ENCODE data around the gene FBXO22. TPM values are rescaled to one million over a fixed set of nuclear protein-coding genes. Genes with fewer than 3 reads are reported as not detected.

Gene FBXO22
- total RNA-seq, 1 experiment from 2014 or later: 51.4 TPM

GRCh38 chr15:75924576-75924975, 20.9 kb downstream of the FBXO22 start:
- DNase-seq: peak; percentile 66
- H3K9me2 ChIP-seq (replicated peaks; ENCODE audit: low read length): no peaks in the 10 kb centered on the region
- H3K9me3 ChIP-seq (ENCODE audit: low read length): no peaks in the 10 kb centered on the region
- peaks cover 17% of the 10 kb centered on the region for H3K4me1 ChIP-seq (ENCODE audit: insufficient read depth, low read length)
- TF ChIP-seq EZH2phosphoT487 (IDR thresholded peaks at IDR 0.05; ENCODE audit: borderline replicate concordance, low read length) (no peak), EZH2 (IDR thresholded peaks at IDR 0.05; ENCODE audit: low read length, unreplicated experiment) (no peak), CTCF (conservative IDR thresholded peaks at IDR 0.05; ENCODE audit: low read depth, low read length) (no peak)
- 0 out of 2 replicates have a peak overlapping the region, but pooled peaks have one; percentile 9 for H3K27ac ChIP-seq (ENCODE audit: low read length)
- POLR2A ChIA-PET (ENCODE audit: unreplicated experiment): no interaction called here
- H3F3A ChIP-seq (ENCODE audit: low read length, unreplicated experiment): no peaks in the 10 kb centered on the region
- no TSS peak for BruUV-seq (replicated peaks)
- ATAC-seq: peak; percentile 84
- no peak overlapping the region for H3K9ac ChIP-seq (ENCODE audit: low read length)
- intact Hi-C loops (cut with micrococcal nuclease): loop anchor here (5.0 to 10.0 kb wide), 5 partner anchors 82 to 210 kb away; partner anchors contain the start of genes TMEM266 and UBE2Q2
- peaks cover 17% of the 10 kb centered on the region for H3K79me2 ChIP-seq (ENCODE audit: low read length)
- H3K4me2 ChIP-seq (ENCODE audit: low read length): peak overlapping the region; percentile 53; the same call in 1 of the 2 replicates
- CTCF ChIA-PET: no interaction called here
- H3K4me3 ChIP-seq (ENCODE audit: low read length): no peak overlapping the region
- H3K27me3 ChIP-seq (ENCODE audit: low read length): no peaks in the 10 kb centered on the region
- H4K20me1 ChIP-seq (ENCODE audit: low read length): no peaks in the 10 kb centered on the region
- H3K36me3 ChIP-seq (ENCODE audit: low read depth, low read length): peaks cover 4% of the 10 kb centered on the region; the same call in 1 of the 2 replicates
- no peak overlapping the region for H2AFZ ChIP-seq (ENCODE audit: low read length)

GRCh38 chr15:75925440-75925839, 21.8 kb downstream of the FBXO22 start:
- BruUV-seq (replicated peaks): no TSS peak
- POLR2A ChIA-PET (ENCODE audit: unreplicated experiment): interaction anchor here (0.6 kb wide), 1 partner anchor 31 kb away, joined by 3 read pairs; no protein-coding TSS in a partner anchor
- TF ChIP-seq EZH2phosphoT487 (IDR thresholded peaks at IDR 0.05; ENCODE audit: borderline replicate concordance, low read length): no peak
- TF ChIP-seq CTCF (conservative IDR thresholded peaks at IDR 0.05; ENCODE audit: low read depth, low read length): no peak
- TF ChIP-seq EZH2 (IDR thresholded peaks at IDR 0.05; ENCODE audit: low read length, unreplicated experiment): no peak
- H4K20me1 ChIP-seq (ENCODE audit: low read length): no peaks in the 10 kb centered on the region
- no peaks in the 10 kb centered on the region for H3K9me3 ChIP-seq (ENCODE audit: low read length)
- H3K4me1 ChIP-seq (ENCODE audit: insufficient read depth, low read length): peaks cover 17% of the 10 kb centered on the region
- H3K36me3 ChIP-seq (ENCODE audit: low read depth, low read length): peaks cover 11% of the 10 kb centered on the region; the same call in 1 of the 2 replicates
- no peak for ATAC-seq
- CTCF ChIA-PET: no interaction called here
- no peak for DNase-seq
- H3K27ac ChIP-seq (ENCODE audit: low read length): no peak overlapping the region
- H3K27me3 ChIP-seq (ENCODE audit: low read length): no peaks in the 10 kb centered on the region
- no peak overlapping the region for H3K4me2 ChIP-seq (ENCODE audit: low read length)
- H3K9ac ChIP-seq (ENCODE audit: low read length): no peak overlapping the region
- intact Hi-C loops (cut with micrococcal nuclease): loop anchor here (10.0 kb wide), 3 partner anchors 129 to 209 kb away; partner anchors contain the start of gene TMEM266
- peaks cover 17% of the 10 kb centered on the region for H3K79me2 ChIP-seq (ENCODE audit: low read length)
- H3K9me2 ChIP-seq (replicated peaks; ENCODE audit: low read length): no peaks in the 10 kb centered on the region
- H3K4me3 ChIP-seq (ENCODE audit: low read length): no peak overlapping the region
- no peak overlapping the region for H2AFZ ChIP-seq (ENCODE audit: low read length)
- no peaks in the 10 kb centered on the region for H3F3A ChIP-seq (ENCODE audit: low read length, unreplicated experiment)

GRCh38 chr15:75926931-75927330, 23.3 kb downstream of the FBXO22 start:
- POLR2A ChIA-PET (ENCODE audit: unreplicated experiment): no interaction called here
- Histone ChIP-seq H3K9ac (ENCODE audit: low read length) (no peak overlapping the region), H3K9me2 (replicated peaks; ENCODE audit: low read length) (no peaks in the 10 kb centered on the region), H4K20me1 (ENCODE audit: low read length) (no peaks in the 10 kb centered on the region), H3K79me2 (ENCODE audit: low read length) (peaks cover 17% of the 10 kb centered on the region), H3K27me3 (ENCODE audit: low read length) (no peaks in the 10 kb centered on the region), H2AFZ (ENCODE audit: low read length) (no peak overlapping the region), H3F3A (ENCODE audit: low read length, unreplicated experiment) (no peaks in the 10 kb centered on the region), H3K27ac (ENCODE audit: low read length) (no peak overlapping the region), H3K4me3 (ENCODE audit: low read length) (no peak overlapping the region), H3K9me3 (ENCODE audit: low read length) (no peaks in the 10 kb centered on the region), H3K4me1 (ENCODE audit: insufficient read depth, low read length) (peaks cover 17% of the 10 kb centered on the region), H3K4me2 (ENCODE audit: low read length) (no peak overlapping the region), H3K36me3 (ENCODE audit: low read depth, low read length) (peaks cover 19% of the 10 kb centered on the region; the same call in 1 of the 2 replicates)
- no TSS peak for BruUV-seq (replicated peaks)
- intact Hi-C loops (cut with micrococcal nuclease): loop anchor here (10.0 kb wide), 3 partner anchors 128 to 208 kb away; partner anchors contain the start of gene TMEM266
- no peak for TF ChIP-seq EZH2phosphoT487 (IDR thresholded peaks at IDR 0.05; ENCODE audit: borderline replicate concordance, low read length)
- no peak for TF ChIP-seq CTCF (conservative IDR thresholded peaks at IDR 0.05; ENCODE audit: low read depth, low read length)
- no peak for TF ChIP-seq EZH2 (IDR thresholded peaks at IDR 0.05; ENCODE audit: low read length, unreplicated experiment)
- ATAC-seq (no peak), DNase-seq (no peak)
- CTCF ChIA-PET: no interaction called here
